Spleen (tissue), 11 donors: Measurements from ENCODE around the gene DLEC1. TPM values are rescaled to one million over a fixed set of nuclear protein-coding genes. Genes with fewer than 3 reads are reported as not detected.
"Not testable (repeated sequence)": the region's sequence is repeated elsewhere in the genome, so short reads cannot be mapped to it uniquely, and the experiment has no call there.

ENCODE experiments used
- DNase-seq: peaks from one replicate; pipeline ENCODE4 v3.0.0-alpha.2; 2020
- H3K27ac ChIP-seq, 8 donors: fragments of 200-600 bp; sonication (generic) in 7 of 8; 1 replicate in 4 of 8; 2 replicates in 4 of 8; pipeline versions ENCODE4 v1.5.0 to v1.8.0; 2016 to 2021; ENCODE audit warnings: inconsistent platforms in 4 of 8, mild to moderate bottlenecking in 4 of 8, moderate library complexity in 1 of 8
- H3K27me3 ChIP-seq, 7 donors: fragments of 200-600 bp; sonication (generic) in 6 of 7; replicated peaks in 1 of 7; 1 replicate in 4 of 7; 2 replicates in 3 of 7; pipeline versions ENCODE4 v1.5.0 to v1.8.0; 2016 to 2021; ENCODE audit warnings: inconsistent platforms in 3 of 7, mild to moderate bottlenecking in 1 of 7
- H3K36me3 ChIP-seq, 6 donors: fragments of 200-600 bp; sonication (generic) in 5 of 6; 1 replicate in 4 of 6; 2 replicates in 2 of 6; pipeline versions ENCODE4 v1.5.0 to v1.8.0; 2016 to 2021; ENCODE audit warnings: inconsistent platforms in 2 of 6
- H3K4me1 ChIP-seq, 6 donors: fragments of 200-600 bp; sonication (generic) in 5 of 6; 1 replicate in 3 of 6; 2 replicates in 3 of 6; pipeline versions ENCODE4 v1.5.0 to v1.8.0; 2016 to 2021; ENCODE audit warnings: inconsistent platforms in 3 of 6
- H3K4me3 ChIP-seq, 8 donors: fragments of 200-600 bp; sonication (generic) in 7 of 8; 1 replicate in 4 of 8; 2 replicates in 4 of 8; pipeline versions ENCODE4 v1.5.0 to v1.8.0; 2016 to 2021; ENCODE audit warnings: inconsistent platforms in 4 of 8, mild to moderate bottlenecking in 4 of 8, moderate library complexity in 2 of 8
- H3K9me3 ChIP-seq, 8 donors: fragments of 200-600 bp; sonication (generic) in 7 of 8; 1 replicate in 4 of 8; 2 replicates in 4 of 8; pipeline versions ENCODE4 v1.5.0 to v1.8.0; 2016 to 2021; ENCODE audit warnings: inconsistent platforms in 4 of 8
- CTCF ChIP-seq, 11 experiments: fragments of 200-600 bp in 7 of 11; fragments of 450-650 bp in 4 of 11; sonication (generic) in 4 of 11; IDR thresholded peaks in 8 of 11; conservative IDR thresholded peaks in 3 of 11; 1 replicate in 7 of 11; 2 replicates in 4 of 11; pipeline versions ENCODE4 v1.4.0 to v1.8.0; 2016 to 2021; ENCODE audit warnings: antibody characterized with exemption in 11 of 11, inconsistent platforms in 4 of 11, mild to moderate bottlenecking in 1 of 11
- POLR2A ChIP-seq, 3 donors: fragments of 450-650 bp; IDR thresholded peaks; one replicate each; pipeline ENCODE4 v1.5.1; 2017; ENCODE audit warnings: antibody characterized with exemption in 3 of 3, mild to moderate bottlenecking in 1 of 3
- POLR2AphosphoS5 ChIP-seq, 3 donors: sonication (generic); formaldehyde crosslinking; IDR thresholded peaks; one replicate each; pipeline ENCODE4 v1.5.1; 2017; ENCODE audit warnings: antibody characterized with exemption in 3 of 3
- WGBS, 5 donors: extraction: QIAGEN DNeasy Blood & Tissue Kit in 3 of 5; methylation state at CpG; one replicate each; pipeline versions ENCODE4 v1.1.5 to v1.1.7; 2013 to 2018; 5-methylcytosine and 5-hydroxymethylcytosine counted together
- intact Hi-C: fragments of 100-400 bp; cut with DNase I; formaldehyde crosslinking; loops from one replicate; pipeline ENCODE4 v1.15.0; 2023; ENCODE audit warnings: low total_unique reads
- polyA plus RNA-seq, 3 donors: library from polyadenylated mRNA; stranded (reverse); fragments of 200-250 nt; gene quantifications; one replicate each; pipeline ENCODE4 v1.2.1, GENCODE V29; 2013
- total RNA-seq, 7 donors: library from RNA; depleted of rRNA in 3 of 7; stranded (reverse); fragments of >200 nt in 3 of 7; fragmentation: NEBNext Ultra II Directional in 4 of 7; extraction: Animal tissue kit (Norgen Biotek cat#: 25700) in 4 of 7; gene quantifications; one replicate each; pipeline versions ENCODE4 v1.1.0 to v1.2.1, GENCODE V29; 2016 to 2021
- donor health status: healthy with polysubstance abuse.
- donor health status: DM: no; HTN: no; CAD: no; lungs with moderate emphysema.
- donor health status: DM: no; HTN: no; CAD: no.
- donor health status: Bipolar disorder and iron deficiency.
- donor health status: healthy.
- donor health status: DM: no; HTN: no; CAD: no.
- donor health status: DM: yes; HTN: yes; CAD: no.

Gene DLEC1
- total and polyA plus RNA-seq, 10 donors = 0.36 to 2.3 (median 0.88) TPM

- 88 to 97% (median 92%) methylated on average over 3 of the region's 3 CpGs for WGBS, 5 donors
- Histone ChIP-seq H3K27ac (no peak overlapping the region), H3K4me1 (peaks cover 0 to 10% (median 0%) of the 10 kb centered on the region in 6 donors), H3K27me3 (no peaks in the 10 kb centered on the region), H3K4me3 (no peak overlapping the region), H3K9me3 (no peaks in the 10 kb centered on the region), H3K36me3 (no peaks in the 10 kb centered on the region)
- DNase-seq = no peak
- intact Hi-C loops = no loop called here
- TF ChIP-seq POLR2AphosphoS5 (IDR thresholded peaks at IDR 0.05) = no peak
- TF ChIP-seq POLR2A (IDR thresholded peaks at IDR 0.05) = no peak
- TF ChIP-seq CTCF (IDR thresholded peaks at IDR 0.05 in 8 of 11, conservative IDR thresholded peaks at IDR 0.05 in 3 of 11) = no peak
These were observed 118.6 kb downstream of the DLEC1 start for GRCh38 chr3:38157595-38157994.

DNA sequence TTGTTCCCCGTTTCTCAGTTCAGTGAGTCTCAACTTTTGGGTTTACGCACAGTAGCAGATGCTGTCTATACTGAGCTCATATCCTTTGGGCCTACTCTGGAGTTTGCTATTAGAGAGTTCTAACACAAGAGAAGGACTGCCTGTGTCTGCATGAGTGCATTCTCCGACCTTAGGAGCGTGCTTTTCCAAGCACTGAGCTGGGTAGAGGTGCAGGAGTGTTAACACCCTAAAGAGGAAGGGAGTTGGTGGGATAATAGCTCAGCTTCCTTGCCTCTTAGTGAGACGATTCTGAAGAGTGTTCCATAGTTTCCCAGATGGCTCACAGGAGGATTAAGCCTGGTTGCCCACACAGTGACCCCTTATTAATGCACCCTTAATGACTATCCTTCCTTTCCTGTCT, 119.5 kb downstream of the DLEC1 start:
- H3K9me3 ChIP-seq = no peaks in the 10 kb centered on the region
- H3K27me3 ChIP-seq = no peaks in the 10 kb centered on the region
- DNase-seq = no peak
- WGBS, 5 donors = 64 to 75% (median 70%) methylated on average over 5 of the region's 5 CpGs
- intact Hi-C loops = no loop called here
- peaks cover 0 to 10% (median 0%) of the 10 kb centered on the region in 6 donors for H3K4me1 ChIP-seq
- H3K4me3 ChIP-seq = no peak overlapping the region
- H3K36me3 ChIP-seq = no peaks in the 10 kb centered on the region
- TF ChIP-seq POLR2AphosphoS5 (IDR thresholded peaks at IDR 0.05) (no peak), POLR2A (IDR thresholded peaks at IDR 0.05) (no peak), CTCF (IDR thresholded peaks at IDR 0.05 in 8 of 11, conservative IDR thresholded peaks at IDR 0.05 in 3 of 11) (no peak)
- peak overlapping the region in 2 of 8 donors; percentile 30 to 44 for H3K27ac ChIP-seq

DNA sequence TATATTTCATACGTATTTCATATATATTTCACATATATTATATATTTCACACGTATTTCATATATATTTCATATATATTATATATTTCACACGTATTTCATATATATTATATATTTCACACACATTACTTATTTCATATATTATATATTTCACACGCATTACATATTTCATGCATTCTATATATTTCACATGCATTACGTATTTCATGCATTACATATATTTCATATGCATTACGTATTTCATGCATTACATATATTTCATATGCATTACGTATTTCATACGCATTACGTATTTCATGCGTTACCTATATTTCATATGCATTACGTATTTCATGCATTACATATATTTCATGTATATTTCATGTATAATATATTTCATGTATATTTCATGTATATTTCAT, 121.7 kb downstream of the DLEC1 start:
- DNase-seq, H3K9me3 ChIP-seq, H3K4me3 ChIP-seq, intact Hi-C loops, H3K36me3 ChIP-seq, H3K27me3 ChIP-seq, H3K27ac ChIP-seq: not testable (repeated sequence)
- 91 to 97% (median 96%) methylated on average over 11 of the region's 11 CpGs for WGBS, 5 donors
- peaks cover 0 to 11% (median 8%) of the 10 kb centered on the region in 6 donors for H3K4me1 ChIP-seq

GRCh38 chr3:38163117-38163840, 124.3 kb downstream of the DLEC1 start:
- intact Hi-C loops = no loop called here
- TF ChIP-seq POLR2A (IDR thresholded peaks at IDR 0.05) = no peak
- no peak for TF ChIP-seq CTCF (IDR thresholded peaks at IDR 0.05 in 8 of 11, conservative IDR thresholded peaks at IDR 0.05 in 3 of 11)
- TF ChIP-seq POLR2AphosphoS5 (IDR thresholded peaks at IDR 0.05) = no peak
- no peak for DNase-seq
- WGBS, 5 donors = 85 to 92% (median 89%) methylated on average over 12 of the region's 12 CpGs
- Histone ChIP-seq H3K9me3 (no peaks in the 10 kb centered on the region), H3K27me3 (no peaks in the 10 kb centered on the region), H3K4me3 (no peak overlapping the region), H3K4me1 (peaks cover 12 to 35% (median 25%) of the 10 kb centered on the region in 6 donors), H3K27ac (peak overlapping the region in 6 of 8 donors; percentile 94 to 99 (median 96)), H3K36me3 (no peaks in the 10 kb centered on the region)
